IMR-90 (cell line): ENCODE results near the gene SLC38A1. TPM values are rescaled to one million over a fixed set of nuclear protein-coding genes. Genes with fewer than 3 reads are reported as not detected.

Experiments
- ATAC-seq: fragments of 200-7000 bp; cut with Tn5 transposase; 2 replicates; pipeline ENCODE4 v1.9.1; 2020; ENCODE audit warnings: low read depth, mild to moderate bottlenecking, moderate library complexity
- BruUV-seq: library from RNA; stranded (reverse); fragments of 400-500 nt; replicated peaks from 2 replicates; lab custom pipeline; 2021; lab: Mats Ljungman, UMichigan
- CTCF ChIA-PET: fragments of 300-600 bp; formaldehyde crosslinking; extraction: SDS; loops from one replicate; lab custom pipeline; 2021; ENCODE audit warnings: antibody characterized with exemption; lab: Yijun Ruan, JAX
- POLR2A ChIA-PET: fragments of 300-600 bp; sonication (Branson Sonifier 250); formaldehyde crosslinking; loops from one replicate; lab custom pipeline; 2022; ENCODE audit warnings: antibody characterized with exemption; ENCODE audit not compliant: unreplicated experiment; lab: Charles Lee
- DNase-seq: peaks from one replicate; pipeline ENCODE4 v3.0.0; 2013
- H2AFZ ChIP-seq: replicated peaks from 2 replicates; pipeline ENCODE3; 2013; ENCODE audit warnings: low read length, mild to moderate bottlenecking; ENCODE audit not compliant: poor library complexity
- H2AK5ac ChIP-seq: 2 replicates; pipeline ENCODE4 v1.6.1; 2013; ENCODE audit warnings: low read depth, low read length, inconsistent platforms
- H2AK9ac ChIP-seq: replicated peaks from 2 replicates; pipeline ENCODE3; 2013; ENCODE audit warnings: mild to moderate bottlenecking, low read depth, low read length, moderate library complexity; ENCODE audit not compliant: poor library complexity
- H2BK120ac ChIP-seq: 2 replicates; pipeline ENCODE4 v1.6.1; 2013; ENCODE audit warnings: low read depth, low read length, inconsistent platforms
- H2BK15ac ChIP-seq: 3 replicates; pipeline ENCODE4 v1.6.1; 2013; ENCODE audit warnings: low read depth, low read length, inconsistent platforms
- H2BK20ac ChIP-seq: 2 replicates; pipeline ENCODE4 v1.6.1; 2013; ENCODE audit warnings: low read depth, mild to moderate bottlenecking, inconsistent platforms, low read length, moderate library complexity
- H2BK5ac ChIP-seq: 2 replicates; pipeline ENCODE4 v1.6.1; 2013; ENCODE audit warnings: mild to moderate bottlenecking, low read depth, low read length, inconsistent platforms; ENCODE audit not compliant: poor library complexity, severe bottlenecking
- H3K14ac ChIP-seq: replicated peaks from 2 replicates; pipeline ENCODE4 v1.6.1; 2013; ENCODE audit warnings: low read depth, low read length, inconsistent platforms
- H3K18ac ChIP-seq: 2 replicates; pipeline ENCODE4 v1.6.1; 2013; ENCODE audit warnings: low read depth, low read length, control low read depth
- H3K23ac ChIP-seq: 2 replicates; pipeline ENCODE4 v1.6.1; 2013; ENCODE audit warnings: low read depth, low read length, inconsistent platforms
- H3K27ac ChIP-seq: 2 replicates; pipeline ENCODE4 v1.5.1; 2013; ENCODE audit warnings: mild to moderate bottlenecking, control low read depth, low read length; ENCODE audit not compliant: insufficient read depth
- H3K27me3 ChIP-seq: 2 replicates; pipeline ENCODE4 v1.6.1; 2013; ENCODE audit warnings: low read length; ENCODE audit not compliant: control insufficient read depth, insufficient read depth
- H3K36me3 ChIP-seq: 2 replicates; pipeline ENCODE4 v1.6.1; 2013; ENCODE audit warnings: low read length, mixed read lengths; ENCODE audit not compliant: control insufficient read depth, insufficient read depth
- H3K4ac ChIP-seq: 2 replicates; pipeline ENCODE4 v1.6.1; 2013; ENCODE audit warnings: low read depth, low read length, inconsistent platforms
- H3K4me1 ChIP-seq: 2 replicates; pipeline ENCODE4 v1.6.1; 2013; ENCODE audit warnings: low read length, mixed read lengths; ENCODE audit not compliant: control insufficient read depth, insufficient read depth
- H3K4me2 ChIP-seq: 2 replicates; pipeline ENCODE4 v1.6.1; 2013; ENCODE audit warnings: low read depth, mild to moderate bottlenecking, control low read depth, low read length, moderate library complexity
- H3K4me3 ChIP-seq: 2 replicates; pipeline ENCODE4 v1.5.1; 2013; ENCODE audit warnings: low read depth, mild to moderate bottlenecking, control low read depth, low read length, moderate library complexity; ENCODE audit not compliant: insufficient read depth
- H3K56ac ChIP-seq: 2 replicates; pipeline ENCODE4 v1.6.1; 2013; ENCODE audit warnings: low read length, inconsistent platforms; ENCODE audit not compliant: insufficient read depth; ENCODE audit errors: extremely low read depth
- H3K79me1 ChIP-seq, 2 experiments: 2 replicates each; pipeline ENCODE4 v1.6.1; 2013; ENCODE audit warnings: low read length in 2 of 2, inconsistent platforms in 1 of 2, low read depth in 1 of 2
- H3K9ac ChIP-seq: 2 replicates; pipeline ENCODE4 v1.6.1; 2013; ENCODE audit warnings: low read depth, low read length, control low read depth
- H3K9me1 ChIP-seq: 2 replicates; pipeline ENCODE4 v1.6.1; 2013; ENCODE audit warnings: low read length, inconsistent platforms; ENCODE audit not compliant: insufficient read depth
- H3K9me3 ChIP-seq: 2 replicates; pipeline ENCODE4 v1.6.1; 2013; ENCODE audit warnings: low read length; ENCODE audit not compliant: control insufficient read depth, insufficient read depth
- H4K20me1 ChIP-seq: 2 replicates; pipeline ENCODE4 v1.6.1; 2013; ENCODE audit warnings: low read length, inconsistent platforms; ENCODE audit not compliant: insufficient read depth
- H4K5ac ChIP-seq: 2 replicates; pipeline ENCODE4 v1.6.1; 2013; ENCODE audit warnings: mild to moderate bottlenecking, low read depth, low read length, control low read depth
- H4K8ac ChIP-seq, 2 experiments: 2 replicates each; pipeline ENCODE4 v1.6.1; 2013; ENCODE audit warnings: low read depth in 2 of 2, low read length in 2 of 2, control low read depth in 1 of 2, inconsistent platforms in 1 of 2
- H4K91ac ChIP-seq: 2 replicates; pipeline ENCODE4 v1.6.1; 2013; ENCODE audit warnings: low read depth, low read length, inconsistent platforms; ENCODE audit not compliant: insufficient read depth
- BHLHE40 ChIP-seq: fragments of 150-350 bp; IDR thresholded peaks from 2 replicates; pipeline ENCODE4 v1.6.1; 2016; ENCODE audit warnings: mild to moderate bottlenecking, low read depth, low read length
- CEBPB ChIP-seq: IDR thresholded peaks from 2 replicates; pipeline ENCODE4 v1.6.1; 2012; ENCODE audit warnings: low read depth, low read length, improper control_type of control experiment
- CHD1 ChIP-seq: IDR thresholded peaks from 2 replicates; pipeline ENCODE4 v1.6.1; 2012; ENCODE audit warnings: low read depth, low read length, improper control_type of control experiment
- ELK1 ChIP-seq: fragments of 150-350 bp; IDR thresholded peaks from 2 replicates; pipeline ENCODE4 v1.6.1; 2016; ENCODE audit warnings: low read depth, mild to moderate bottlenecking, low read length, moderate library complexity, borderline replicate concordance
- FOS ChIP-seq: fragments of 150-350 bp; IDR thresholded peaks from 2 replicates; pipeline ENCODE4 v1.6.1; 2016; ENCODE audit warnings: low read depth, low read length
- MAFK ChIP-seq: IDR thresholded peaks from 2 replicates; pipeline ENCODE4 v1.6.1; 2012; ENCODE audit warnings: low read depth, low read length, improper control_type of control experiment
- MAZ ChIP-seq: IDR thresholded peaks from 2 replicates; pipeline ENCODE4 v1.6.1; 2012; ENCODE audit warnings: low read depth, mild to moderate bottlenecking, low read length, improper control_type of control experiment, moderate library complexity, borderline replicate concordance
- MXI1 ChIP-seq: IDR thresholded peaks from 2 replicates; pipeline ENCODE4 v1.6.1; 2012; ENCODE audit warnings: low read depth, mild to moderate bottlenecking, low read length, moderate library complexity, borderline replicate concordance
- NFE2L2 ChIP-seq: fragments of 150-350 bp; IDR thresholded peaks from 2 replicates; pipeline ENCODE4 v1.6.1; 2016; ENCODE audit warnings: low read depth, mild to moderate bottlenecking, low read length
- POLR2A ChIP-seq: IDR thresholded peaks from 2 replicates; pipeline ENCODE4 v1.6.1; 2012; ENCODE audit warnings: mild to moderate bottlenecking, low read depth, low read length
- RAD21 ChIP-seq: IDR thresholded peaks from 2 replicates; pipeline ENCODE4 v1.6.1; 2012; ENCODE audit warnings: low read length, improper control_type of control experiment
- RCOR1 ChIP-seq: IDR thresholded peaks from 2 replicates; pipeline ENCODE4 v1.6.1; 2012; ENCODE audit warnings: mild to moderate bottlenecking, low read length, improper control_type of control experiment; ENCODE audit not compliant: insufficient replicate concordance
- RFX5 ChIP-seq: IDR thresholded peaks from 2 replicates; pipeline ENCODE4 v1.8.0; 2012; ENCODE audit warnings: low read depth, mild to moderate bottlenecking, low read length, moderate library complexity
- WGBS, 2 experiments: methylation state at CpG; one replicate each; pipeline versions ENCODE4 v1.1.5 to v1.1.7; 2013; ENCODE audit warnings: missing lambda C conversion rate in 2 of 2; ENCODE audit not compliant: insufficient read length in 1 of 2; ENCODE audit errors: extremely low coverage in 2 of 2; 5-methylcytosine and 5-hydroxymethylcytosine counted together
- dilution Hi-C: fragments of 300-500 bp; cut with HindIII; formaldehyde crosslinking; loops from one replicate; pipeline ENCODE4 v1.14.3; 2018; ENCODE audit warnings: low sequenced_read_pairs; ENCODE audit not compliant: unreplicated experiment
- in situ Hi-C: fragments of 300-500 bp; cut with MboI; formaldehyde crosslinking; loops from 3 replicates; pipeline ENCODE4 v1.14.3; 2019; ENCODE audit warnings: low sequenced_read_pairs, inconsistent platforms, mixed read lengths
- intact Hi-C: fragments of 100-400 bp; cut with micrococcal nuclease; formaldehyde crosslinking; loops from 2 replicates; pipeline ENCODE4 v1.10.0; 2022
- polyA plus RNA-seq, 3 experiments: library from polyadenylated mRNA; depleted of rRNA; stranded (reverse); fragments of >200 nt; gene quantifications; 2 replicates each; pipeline ENCODE4 v1.2.3, GENCODE V29; 2012; ENCODE audit warnings: low replicate concordance in 1 of 3
- total RNA-seq: library from RNA; depleted of rRNA; stranded (reverse); fragments of >200 nt; gene quantifications from 2 replicates; pipeline ENCODE4 v1.2.3, GENCODE V29; 2012
- TF ChIP-seq, protein P1 (sequence below): fragments of 150-350 bp; IDR thresholded peaks from 2 replicates; pipeline ENCODE4 v1.6.1; 2017; ENCODE audit warnings: mild to moderate bottlenecking, antibody characterized with exemption, low read length, low read depth
- TF ChIP-seq, protein P2 (sequence below): conservative IDR thresholded peaks from 2 replicates; pipeline ENCODE4 v1.5.1; 2012; ENCODE audit warnings: mild to moderate bottlenecking, low read depth, low read length, improper control_type of control experiment

The SLC38A1 gene
- total and polyA plus RNA-seq, 2 of the 4 experiments (the other 2 are of a cell fraction) = 22.8 to 61.5 TPM

- no peak for ATAC-seq
- peaks cover 10% of the 10 kb centered on the region; the same call in 1 of the 2 replicates for H3K9me1 ChIP-seq
- H2AK9ac ChIP-seq = peak overlapping the region; percentile 15
- H2AK5ac ChIP-seq = no peak overlapping the region
- ChIA-PET POLR2A (no interaction called here), CTCF (interaction anchor here (1.0 kb wide), 1 partner anchor 24 kb away, joined by 3 read pairs; no protein-coding TSS in a partner anchor)
- no peak overlapping the region for H2BK120ac ChIP-seq
- peaks cover 7% of the 10 kb centered on the region for H3K36me3 ChIP-seq
- in situ Hi-C loops (no loop called here), dilution Hi-C loops (no loop called here), intact Hi-C loops (loop anchor here (10.0 kb wide), 2 partner anchors 170 to 190 kb away; partner anchors contain the start of gene SCAF11)
- no peak overlapping the region for H3K18ac ChIP-seq
- H4K91ac ChIP-seq = no peak overlapping the region
- no peak overlapping the region for H2BK5ac ChIP-seq
- WGBS, 2 experiments = 95% methylated on average over 4 of the region's 13 CpGs; no CpG with 5 or more reads in 1 of the 2 experiments
- H2BK20ac ChIP-seq = no peak overlapping the region
- H3K79me1 ChIP-seq = peaks cover 0 to 13% of the 10 kb centered on the region in 2 experiments; a peak in 3 of 4 replicates
- H4K5ac ChIP-seq = no peak overlapping the region
- H3K9ac ChIP-seq = no peak overlapping the region
- no peak overlapping the region for H3K4me2 ChIP-seq
- no peak overlapping the region for H3K56ac ChIP-seq
- no peak overlapping the region for H3K27ac ChIP-seq
- no peak overlapping the region for H4K8ac ChIP-seq
- peaks cover 4% of the 10 kb centered on the region for H3K4me1 ChIP-seq
- peaks cover 7% of the 10 kb centered on the region; the same call in 1 of the 2 replicates for H4K20me1 ChIP-seq
- H2AFZ ChIP-seq = no peak overlapping the region
- no peak overlapping the region for H3K23ac ChIP-seq
- DNase-seq = no peak
- no peak overlapping the region for H3K4ac ChIP-seq
- H2BK15ac ChIP-seq = no peak overlapping the region
- no peaks in the 10 kb centered on the region for H3K9me3 ChIP-seq
- no TSS peak for BruUV-seq
- no peak overlapping the region for H3K14ac ChIP-seq
- H3K4me3 ChIP-seq = no peak overlapping the region
- no peaks in the 10 kb centered on the region for H3K27me3 ChIP-seq
- TF ChIP-seq MAZ (no peak), MAFK (no peak), ELK1 (no peak), BHLHE40 (no peak), RFX5 (no peak), POLR2A (no peak), CHD1 (no peak), RAD21 (no peak), FOS (no peak), CEBPB (no peak), RCOR1 (no peak), MXI1 (no peak), NFE2L2 (no peak)
- TF ChIP-seq, protein P1, sequence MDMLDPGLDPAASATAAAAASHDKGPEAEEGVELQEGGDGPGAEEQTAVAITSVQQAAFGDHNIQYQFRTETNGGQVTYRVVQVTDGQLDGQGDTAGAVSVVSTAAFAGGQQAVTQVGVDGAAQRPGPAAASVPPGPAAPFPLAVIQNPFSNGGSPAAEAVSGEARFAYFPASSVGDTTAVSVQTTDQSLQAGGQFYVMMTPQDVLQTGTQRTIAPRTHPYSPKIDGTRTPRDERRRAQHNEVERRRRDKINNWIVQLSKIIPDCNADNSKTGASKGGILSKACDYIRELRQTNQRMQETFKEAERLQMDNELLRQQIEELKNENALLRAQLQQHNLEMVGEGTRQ = no peak
- TF ChIP-seq, protein P2, sequence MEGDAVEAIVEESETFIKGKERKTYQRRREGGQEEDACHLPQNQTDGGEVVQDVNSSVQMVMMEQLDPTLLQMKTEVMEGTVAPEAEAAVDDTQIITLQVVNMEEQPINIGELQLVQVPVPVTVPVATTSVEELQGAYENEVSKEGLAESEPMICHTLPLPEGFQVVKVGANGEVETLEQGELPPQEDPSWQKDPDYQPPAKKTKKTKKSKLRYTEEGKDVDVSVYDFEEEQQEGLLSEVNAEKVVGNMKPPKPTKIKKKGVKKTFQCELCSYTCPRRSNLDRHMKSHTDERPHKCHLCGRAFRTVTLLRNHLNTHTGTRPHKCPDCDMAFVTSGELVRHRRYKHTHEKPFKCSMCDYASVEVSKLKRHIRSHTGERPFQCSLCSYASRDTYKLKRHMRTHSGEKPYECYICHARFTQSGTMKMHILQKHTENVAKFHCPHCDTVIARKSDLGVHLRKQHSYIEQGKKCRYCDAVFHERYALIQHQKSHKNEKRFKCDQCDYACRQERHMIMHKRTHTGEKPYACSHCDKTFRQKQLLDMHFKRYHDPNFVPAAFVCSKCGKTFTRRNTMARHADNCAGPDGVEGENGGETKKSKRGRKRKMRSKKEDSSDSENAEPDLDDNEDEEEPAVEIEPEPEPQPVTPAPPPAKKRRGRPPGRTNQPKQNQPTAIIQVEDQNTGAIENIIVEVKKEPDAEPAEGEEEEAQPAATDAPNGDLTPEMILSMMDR = no peak
These were observed 83.8 kb downstream of the SLC38A1 start for GRCh38 chr12:46184798-46185595.
